Fibroblast of skin of right quadriceps (primary cell): ENCODE measurements around the gene HS1BP3.

Experiments
- DNase-seq: peaks from one replicate; pipeline ENCODE4 v3.0.0-alpha.2; 2013

Gene HS1BP3

DNA sequence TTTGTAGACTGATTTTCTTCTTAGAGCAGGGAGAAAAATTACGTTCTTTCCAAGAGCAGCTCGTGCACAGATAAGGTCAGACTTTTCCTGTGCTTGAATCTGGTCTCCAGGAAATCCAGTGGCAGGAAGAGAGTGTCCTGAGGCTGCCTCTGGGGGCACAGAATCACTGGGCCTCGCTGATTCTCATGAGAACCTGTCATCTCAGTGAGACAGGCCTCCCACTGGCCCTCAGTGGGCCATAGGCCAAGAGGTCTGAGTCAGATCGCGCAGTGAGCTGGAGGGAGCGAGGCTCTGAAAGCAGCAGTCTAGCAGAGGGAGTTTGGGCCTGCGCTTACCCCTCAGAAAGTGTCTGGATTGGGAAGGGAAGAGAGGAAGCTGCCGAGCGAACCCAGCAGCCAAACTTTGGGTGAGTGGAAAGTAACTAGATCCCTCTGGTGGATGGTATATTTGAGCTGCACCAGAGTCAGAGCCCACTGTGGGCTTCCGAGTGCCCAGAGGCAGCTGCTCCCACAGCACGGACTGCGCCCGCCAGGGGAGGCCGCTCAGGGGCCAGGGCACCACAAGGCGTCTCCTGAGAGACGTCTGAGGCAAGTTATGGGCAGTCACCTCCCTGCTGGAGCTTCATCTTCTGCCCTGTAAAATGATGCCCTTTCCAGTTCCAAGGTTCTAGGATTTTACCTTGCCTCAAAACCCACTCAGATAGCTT lies 24.2 kb upstream of the HS1BP3 start:
- DNase-seq, result peak; percentile 68

DNA sequence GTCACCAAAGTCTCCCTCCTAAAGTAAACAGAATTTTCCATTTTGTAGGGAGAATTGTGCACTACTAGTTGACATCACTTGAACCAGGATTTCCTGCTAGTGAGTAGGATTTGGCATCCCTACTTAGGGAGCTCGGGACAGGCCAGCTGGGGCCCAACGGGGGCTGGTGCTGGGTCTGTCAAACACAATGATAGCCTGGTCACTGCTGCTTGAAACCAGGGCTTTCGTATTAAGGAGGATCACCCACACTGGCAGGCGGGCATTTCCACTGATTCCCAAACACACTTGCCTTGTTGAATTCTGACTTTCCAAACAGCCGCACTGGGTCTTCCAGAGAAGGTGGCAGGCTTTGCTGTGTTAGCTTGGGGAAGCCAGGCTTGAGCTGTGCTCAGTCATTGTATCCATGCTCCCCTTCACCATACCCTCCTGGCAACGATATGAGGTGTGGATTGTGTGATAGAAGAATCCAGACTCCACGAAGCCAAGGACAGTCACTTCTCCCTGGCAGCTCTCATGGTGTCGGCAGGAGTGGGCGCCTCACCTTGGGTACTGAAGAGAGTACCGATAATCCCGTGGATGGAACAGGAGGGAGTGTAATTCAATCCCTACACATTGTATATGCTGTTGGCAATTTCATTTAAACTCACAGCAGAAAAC lies 23.5 kb upstream of the HS1BP3 start:
- DNase-seq, result no peak

DNA sequence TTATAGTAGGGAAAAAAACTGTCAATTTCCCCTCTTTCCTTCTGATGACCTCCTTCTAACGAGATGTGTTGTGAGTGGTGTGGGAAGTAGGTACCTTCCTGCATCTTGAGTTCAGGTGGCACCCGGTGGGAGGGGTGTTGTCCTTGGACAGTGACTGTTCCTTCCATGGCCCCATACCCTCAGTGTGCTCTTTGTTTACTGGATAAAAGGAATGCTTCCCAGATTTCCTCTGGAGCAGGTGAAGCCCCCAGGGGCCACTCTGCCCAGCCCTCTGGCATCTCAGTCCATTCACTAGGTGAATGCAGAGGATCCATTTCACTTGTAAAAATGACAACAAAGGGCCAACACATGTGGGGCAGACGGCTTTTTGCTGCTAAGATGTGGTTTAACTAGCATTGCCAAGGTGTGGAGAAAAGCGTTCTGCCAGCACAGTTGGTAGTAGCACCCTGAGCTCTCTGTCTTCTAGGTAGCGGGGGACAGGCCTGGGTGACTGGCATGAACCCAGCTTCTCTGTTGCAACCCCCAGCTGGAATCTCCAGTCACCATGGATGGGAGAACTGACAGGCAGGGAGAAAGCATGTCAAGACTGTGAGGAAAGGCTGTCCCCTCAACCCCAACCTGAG lies 22.9 kb upstream of the HS1BP3 start:
- DNase-seq, result no peak

DNA sequence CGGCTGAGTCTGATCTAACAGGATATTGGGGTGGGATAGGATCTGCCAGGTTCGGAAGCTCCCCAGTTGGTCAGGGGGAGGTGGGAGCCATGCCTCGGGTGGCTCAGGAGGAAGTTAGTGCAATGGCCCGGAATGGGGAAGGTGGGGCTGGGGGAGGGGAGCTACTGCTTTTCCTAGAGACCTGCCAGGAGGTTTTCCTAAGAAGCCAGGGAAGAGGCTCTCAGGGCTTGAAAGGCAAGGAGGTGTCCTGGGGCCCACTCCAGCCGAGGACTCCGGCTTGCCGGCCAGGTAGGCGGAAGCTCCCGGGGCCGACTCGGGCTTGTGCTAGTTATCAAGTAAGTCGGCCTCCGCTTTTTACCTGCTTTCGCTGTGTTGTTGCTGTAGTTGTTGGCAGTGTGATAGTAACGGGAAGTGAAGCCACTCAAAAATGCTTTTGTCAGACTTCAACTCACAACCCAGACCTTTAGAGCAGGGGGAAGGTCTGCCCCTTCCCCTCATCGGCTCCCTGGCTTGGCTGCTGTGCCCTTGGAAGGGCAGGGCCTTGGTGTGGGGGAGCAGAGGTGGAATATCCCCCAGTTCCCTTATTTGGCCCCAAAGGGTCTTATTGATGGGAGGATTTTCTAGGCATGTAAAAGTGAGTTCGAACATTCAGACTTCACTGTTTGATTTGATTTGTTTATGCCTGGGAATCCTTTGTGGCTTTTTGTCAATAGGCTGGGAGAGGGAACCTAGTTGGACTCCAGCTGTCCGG lies 21.5 kb upstream of the HS1BP3 start:
- no peak for DNase-seq

DNA sequence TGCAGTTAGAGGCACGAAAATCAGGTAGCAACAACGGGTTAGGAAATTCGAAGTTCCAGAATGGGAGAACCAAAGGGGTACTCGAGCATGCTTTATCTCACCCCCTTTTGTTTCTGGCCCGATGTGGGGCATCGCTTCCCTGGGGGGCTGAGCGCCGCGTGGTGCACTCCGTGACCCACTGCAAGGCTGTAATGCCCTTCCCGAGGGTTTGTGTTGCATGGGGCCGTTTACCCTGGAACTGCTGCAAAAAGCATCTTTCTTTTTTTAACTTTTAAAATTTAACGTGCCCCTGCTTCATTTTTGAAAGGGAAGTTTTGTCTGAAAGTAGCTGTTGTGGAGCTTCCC lies 20.8 kb upstream of the HS1BP3 start:
- DNase-seq, result no peak

DNA sequence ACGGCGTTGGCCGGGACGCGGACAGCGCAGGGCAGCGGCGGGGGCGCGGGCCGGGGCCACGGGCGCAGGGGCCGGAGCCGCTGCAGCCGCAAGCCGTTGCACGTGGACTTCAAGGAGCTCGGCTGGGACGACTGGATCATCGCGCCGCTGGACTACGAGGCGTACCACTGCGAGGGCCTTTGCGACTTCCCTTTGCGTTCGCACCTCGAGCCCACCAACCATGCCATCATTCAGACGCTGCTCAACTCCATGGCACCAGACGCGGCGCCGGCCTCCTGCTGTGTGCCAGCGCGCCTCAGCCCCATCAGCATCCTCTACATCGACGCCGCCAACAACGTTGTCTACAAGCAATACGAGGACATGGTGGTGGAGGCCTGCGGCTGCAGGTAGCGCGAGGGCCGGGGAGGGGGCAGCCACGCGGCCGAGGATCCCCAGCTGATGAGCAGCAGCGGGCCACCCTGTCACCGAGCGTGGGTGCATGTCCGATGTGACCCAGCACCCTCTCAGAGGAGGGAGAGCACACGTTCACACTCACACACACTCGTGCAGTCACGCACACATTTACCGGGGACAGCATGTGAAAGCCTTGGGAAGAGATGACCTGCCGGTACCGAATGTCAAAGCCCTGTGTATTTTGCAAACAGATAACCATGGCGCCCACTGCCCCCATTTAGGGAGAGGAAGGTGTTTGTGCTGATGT lies 20.3 kb upstream of the HS1BP3 start:
- no peak for DNase-seq

DNA sequence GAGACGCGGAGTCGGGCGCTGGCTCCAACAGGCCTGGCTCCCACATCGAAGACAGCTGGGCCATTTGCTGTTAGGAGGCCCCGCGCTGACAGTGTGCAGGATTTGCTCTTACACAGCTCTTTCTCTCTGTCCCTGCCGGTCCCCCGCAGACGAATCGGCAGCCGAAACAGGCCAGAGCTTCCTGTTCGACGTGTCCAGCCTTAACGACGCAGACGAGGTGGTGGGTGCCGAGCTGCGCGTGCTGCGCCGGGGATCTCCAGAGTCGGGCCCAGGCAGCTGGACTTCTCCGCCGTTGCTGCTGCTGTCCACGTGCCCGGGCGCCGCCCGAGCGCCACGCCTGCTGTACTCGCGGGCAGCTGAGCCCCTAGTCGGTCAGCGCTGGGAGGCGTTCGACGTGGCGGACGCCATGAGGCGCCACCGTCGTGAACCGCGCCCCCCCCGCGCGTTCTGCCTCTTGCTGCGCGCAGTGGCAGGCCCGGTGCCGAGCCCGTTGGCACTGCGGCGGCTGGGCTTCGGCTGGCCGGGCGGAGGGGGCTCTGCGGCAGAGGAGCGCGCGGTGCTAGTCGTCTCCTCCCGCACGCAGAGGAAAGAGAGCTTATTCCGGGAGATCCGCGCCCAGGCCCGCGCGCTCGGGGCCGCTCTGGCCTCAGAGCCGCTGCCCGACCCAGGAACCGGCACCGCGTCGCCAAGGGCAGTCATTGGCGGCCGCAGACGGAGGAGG lies 19.6 kb upstream of the HS1BP3 start:
- no peak for DNase-seq

DNA sequence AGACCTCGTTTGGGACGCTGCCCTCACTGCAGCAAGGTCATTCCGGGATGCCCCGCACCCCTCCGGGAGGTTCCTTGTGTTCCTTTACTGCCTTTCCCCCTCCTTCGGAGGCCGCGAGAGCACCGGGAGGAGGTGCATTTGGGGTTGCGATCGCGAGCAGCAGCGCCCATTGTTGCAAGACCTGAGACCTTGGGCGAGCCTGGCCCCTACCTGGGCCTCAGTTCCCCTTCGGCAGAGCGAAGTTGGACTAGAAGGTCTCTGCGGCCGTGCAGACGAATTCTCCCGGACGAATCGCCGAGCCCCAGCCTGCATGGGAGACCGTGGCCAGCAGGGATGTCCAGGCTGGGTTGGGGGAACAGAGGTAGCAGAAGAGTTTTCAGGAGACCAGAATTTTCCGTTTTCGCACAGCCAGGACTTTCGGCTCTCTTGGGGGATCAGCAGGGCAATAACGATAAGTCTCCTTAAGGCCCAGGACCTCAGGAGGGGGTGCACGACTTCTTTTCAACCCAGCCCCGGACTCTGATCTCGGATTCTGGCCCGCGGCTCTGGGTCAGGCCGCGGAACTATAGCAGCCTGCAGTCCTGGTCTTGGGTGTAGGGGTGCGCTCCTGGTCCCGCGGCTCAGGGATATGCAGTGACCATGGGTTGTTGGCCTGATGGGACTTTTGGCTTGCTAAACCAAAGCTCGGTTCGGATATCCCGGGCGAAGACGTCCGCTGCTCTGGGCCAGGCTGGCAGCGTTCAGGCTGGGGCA lies 18.8 kb upstream of the HS1BP3 start:
- no peak for DNase-seq

DNA sequence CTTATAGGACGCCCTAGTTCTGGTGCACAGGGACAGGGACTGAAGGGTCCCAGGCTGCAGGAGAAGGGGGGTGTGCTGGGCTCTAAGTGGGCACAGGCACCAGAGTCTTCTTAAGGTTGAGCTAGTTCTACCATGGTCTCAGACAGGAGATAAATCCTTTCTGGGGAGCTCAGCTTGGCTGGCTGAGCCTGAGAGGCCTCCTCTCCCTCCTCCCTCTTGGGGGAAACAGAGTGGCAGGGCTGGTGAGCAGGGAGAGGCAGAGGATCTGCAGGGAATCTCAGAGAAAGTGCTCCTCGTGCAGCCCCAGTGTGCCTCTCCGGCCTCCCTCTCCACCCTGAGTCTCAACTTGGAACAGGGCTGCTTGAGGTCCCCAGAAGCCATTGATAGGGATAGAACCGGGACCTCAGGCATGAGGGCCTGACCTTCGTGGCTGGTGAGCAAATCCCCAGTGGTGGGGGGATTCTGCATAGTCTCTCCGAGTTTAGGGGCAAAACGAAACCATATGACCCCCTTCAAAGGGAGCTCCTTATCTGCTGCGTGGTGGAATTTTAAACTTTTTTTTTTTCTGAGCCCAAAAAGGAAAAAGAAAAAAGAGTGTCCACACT lies 18.1 kb upstream of the HS1BP3 start:
- no peak for DNase-seq

DNA sequence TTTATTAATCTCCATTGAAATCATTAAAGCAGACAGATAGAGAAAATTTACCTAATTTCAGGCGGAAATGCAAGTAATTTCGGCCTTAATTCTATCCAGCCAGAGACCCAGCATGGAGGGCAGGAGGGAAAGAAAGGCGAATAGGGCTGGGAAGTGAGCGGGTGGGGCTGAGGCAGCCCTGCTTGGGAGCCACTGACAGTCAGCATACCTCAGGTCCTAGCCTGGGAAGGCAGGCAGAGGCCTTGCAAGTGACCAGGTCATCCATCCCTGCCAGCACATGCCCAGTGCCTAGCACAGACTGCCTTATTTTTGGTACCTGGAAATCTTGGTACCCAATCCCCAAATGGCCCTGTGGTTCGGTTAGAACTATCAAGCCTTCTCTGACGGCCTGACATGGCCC lies 17.6 kb upstream of the HS1BP3 start:
- no peak for DNase-seq

DNA sequence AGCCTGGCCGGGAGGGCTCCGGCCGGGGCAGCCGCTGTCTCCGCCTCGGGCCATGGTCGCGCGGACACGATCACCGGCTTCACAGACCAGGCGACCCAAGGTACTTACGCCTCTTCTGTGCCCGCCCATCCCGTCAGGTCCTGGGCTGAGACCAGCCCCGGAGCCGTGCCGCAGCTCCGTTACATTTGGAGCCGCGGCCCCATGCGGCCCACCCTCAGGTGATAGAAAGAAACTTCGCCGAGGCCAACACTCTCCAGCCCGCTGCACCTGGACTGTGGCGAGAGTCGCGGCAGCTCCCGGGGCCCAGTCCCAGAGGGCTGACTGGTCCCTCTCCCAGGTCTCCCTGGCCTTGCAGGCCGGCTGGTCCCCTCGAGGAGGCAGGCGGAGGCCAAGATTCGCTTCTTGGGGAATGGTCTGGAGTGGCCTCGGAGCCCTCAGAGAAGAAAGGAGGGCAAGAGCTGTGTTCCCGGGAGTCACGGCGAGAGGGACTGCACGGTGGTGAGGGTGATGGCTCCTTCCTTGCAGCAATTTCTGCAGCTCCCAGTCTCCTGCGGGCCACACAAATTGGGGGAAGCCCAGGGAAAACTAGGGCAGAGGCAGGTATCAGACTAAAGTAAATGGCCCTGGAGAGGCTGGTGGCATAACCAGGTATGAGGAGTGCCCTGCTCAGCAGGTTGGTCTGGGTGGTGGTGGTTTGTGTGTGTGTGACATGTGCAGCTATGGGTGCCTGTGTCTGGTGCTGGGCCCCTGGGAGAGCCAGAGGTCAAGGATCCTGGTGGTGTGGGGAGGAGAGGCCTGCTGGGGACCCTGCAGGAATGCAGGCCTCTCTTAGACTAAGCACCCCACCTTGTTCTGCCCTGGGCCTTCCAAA lies 16.9 kb upstream of the HS1BP3 start:
- DNase-seq, result no peak

DNA sequence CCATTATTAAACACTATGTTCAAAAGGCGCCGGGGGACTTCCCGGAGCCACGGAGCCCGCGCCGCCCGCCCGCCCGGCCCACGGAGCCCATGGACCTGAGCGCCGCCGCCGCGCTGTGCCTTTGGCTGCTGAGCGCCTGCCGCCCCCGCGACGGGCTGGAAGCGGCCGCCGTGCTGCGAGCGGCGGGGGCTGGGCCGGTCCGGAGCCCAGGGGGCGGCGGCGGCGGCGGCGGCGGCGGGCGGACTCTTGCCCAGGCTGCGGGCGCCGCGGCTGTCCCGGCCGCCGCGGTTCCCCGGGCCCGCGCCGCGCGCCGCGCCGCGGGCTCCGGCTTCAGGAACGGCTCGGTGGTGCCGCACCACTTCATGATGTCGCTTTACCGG lies 16.2 kb upstream of the HS1BP3 start:
- no peak for DNase-seq

DNA sequence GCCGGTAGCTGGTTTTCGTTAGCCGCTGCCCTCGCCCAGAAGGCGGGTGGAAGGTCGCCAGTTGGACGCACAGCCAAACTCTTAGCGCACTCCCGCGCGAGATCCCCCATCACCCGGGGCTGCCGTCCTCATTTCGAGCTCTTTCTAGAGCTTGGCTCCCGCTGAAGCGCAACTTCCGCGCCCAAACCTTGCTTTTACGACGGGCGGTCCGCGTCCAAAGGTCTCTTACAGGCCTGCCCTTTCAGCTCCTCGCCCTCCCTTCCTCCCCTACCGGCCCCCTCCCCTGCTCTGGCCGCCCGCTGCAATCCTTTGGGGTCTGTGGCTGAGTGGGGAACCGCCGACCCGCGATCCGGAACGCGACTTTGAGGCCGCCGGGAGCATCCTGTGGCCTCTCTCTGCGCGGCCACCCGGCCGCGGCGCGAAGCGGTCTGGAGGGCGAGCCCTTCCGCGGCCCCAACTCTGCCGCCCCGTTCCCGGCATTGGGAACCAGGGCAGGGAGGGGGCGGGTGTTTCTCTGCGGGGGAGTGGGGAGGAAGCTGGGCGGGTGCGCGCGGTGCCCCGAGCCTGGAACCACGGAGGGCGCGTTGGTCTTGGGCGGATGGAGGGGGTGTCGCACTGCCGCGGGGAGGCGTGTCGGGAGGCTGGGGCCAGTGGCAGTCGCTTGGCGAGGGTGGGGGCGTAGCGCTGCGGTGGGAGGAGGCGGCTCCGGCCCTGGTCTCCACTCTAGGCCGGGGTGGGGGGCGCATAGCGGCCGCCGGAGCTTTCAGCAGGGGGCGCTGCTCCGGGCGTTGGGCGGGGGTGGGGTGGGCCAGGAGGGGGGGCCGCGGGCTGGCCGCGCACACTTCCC lies 15.6 kb upstream of the HS1BP3 start, which contains the start of gene GDF7:
GDF7 (plus strand) TSS at position 841 of the 847 bp plus-strand sequence. CDS start 96 bp downstream, outside the sequence.
- no peak for DNase-seq

DNA sequence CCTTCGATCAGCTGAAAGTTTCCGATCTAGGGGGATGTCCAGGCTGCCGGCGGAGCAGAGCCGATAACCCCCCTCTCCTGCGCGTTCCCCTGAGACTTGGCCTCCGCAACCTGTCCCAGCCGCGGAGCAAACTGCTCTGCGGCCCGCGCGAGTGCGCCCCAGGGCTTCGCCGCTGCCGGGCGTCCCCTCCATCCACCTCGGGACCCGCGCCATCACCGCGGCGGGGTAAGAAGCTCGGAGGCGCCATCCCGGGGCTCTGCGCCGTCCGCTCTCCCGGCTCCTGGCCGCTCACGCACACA lies 15.1 kb upstream of the HS1BP3 start:
- DNase-seq, result no peak

DNA sequence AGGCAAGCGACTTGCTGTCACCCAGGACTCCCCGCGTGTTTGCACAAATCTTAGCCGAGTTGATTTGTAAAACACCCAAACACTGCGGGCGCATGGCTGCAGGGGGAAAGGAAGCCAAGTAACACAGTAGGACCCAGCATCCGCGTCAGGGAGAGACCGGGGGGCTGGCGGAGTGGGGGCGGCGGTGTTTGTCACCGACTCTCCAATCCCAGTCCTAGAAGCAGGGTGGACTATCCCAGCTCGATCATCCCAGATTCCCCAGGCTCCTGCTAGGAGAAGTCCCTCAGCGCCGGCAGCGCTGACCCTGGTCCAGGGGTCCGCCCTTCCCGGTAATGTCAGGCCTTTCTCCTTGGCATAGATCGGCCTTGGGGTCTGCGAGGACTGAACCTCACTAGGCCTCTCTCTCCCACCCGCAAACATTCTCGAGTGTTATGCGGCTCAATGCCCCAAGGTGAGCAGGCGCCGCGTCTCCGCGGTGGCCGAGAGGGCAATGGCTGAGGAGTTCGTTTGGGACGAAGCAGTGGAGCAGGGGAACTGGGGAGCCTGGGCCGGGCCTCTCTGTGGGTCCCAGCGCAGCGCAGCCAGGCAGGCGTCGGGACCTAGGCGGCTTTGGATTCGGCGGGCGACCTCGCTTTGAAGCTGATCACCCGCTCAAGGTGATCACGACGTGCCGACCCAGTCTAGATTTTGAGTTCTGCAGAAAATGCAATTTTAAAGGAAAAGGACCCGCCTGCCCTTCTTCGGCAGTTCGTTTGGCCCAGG lies 14.5 kb upstream of the HS1BP3 start:
- no peak for DNase-seq

DNA sequence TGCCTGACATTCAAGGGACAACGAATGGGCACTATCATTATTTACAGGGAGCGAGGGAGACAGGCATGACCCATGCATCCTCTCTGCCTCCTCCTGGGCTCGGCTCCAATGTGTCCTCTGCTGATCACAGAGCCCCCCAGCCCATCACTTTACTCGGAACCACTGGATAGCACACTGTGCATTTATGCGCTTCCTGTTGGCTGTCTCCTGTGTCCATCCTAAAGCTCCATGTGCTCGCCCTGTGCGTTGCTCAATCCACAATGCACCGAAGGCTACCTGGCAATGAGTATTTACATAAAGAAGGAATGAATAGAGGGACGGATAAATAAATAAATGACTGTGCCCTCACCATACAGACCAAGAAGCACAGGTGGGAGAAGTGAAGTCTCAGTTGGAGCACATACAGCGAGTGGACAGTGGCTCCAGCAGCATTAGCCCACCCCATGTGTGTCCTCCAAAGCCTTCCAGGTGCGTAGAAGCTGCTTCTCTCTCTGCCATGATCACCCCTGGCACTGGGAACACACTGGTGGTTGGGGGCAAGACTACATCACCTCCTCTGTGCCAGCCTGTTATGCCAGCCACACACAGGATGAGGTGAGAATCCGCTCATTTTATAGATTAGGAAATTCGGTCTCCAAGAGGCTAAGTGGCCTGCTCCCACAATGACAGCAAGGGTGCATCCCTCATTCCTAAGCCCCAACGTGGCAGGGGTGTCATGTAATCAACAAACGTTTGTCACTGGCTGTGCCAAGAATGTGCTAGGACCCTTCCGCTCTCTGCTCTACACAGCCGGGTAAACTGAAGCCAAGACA lies 13.7 kb upstream of the HS1BP3 start:
- DNase-seq, result no peak

DNA sequence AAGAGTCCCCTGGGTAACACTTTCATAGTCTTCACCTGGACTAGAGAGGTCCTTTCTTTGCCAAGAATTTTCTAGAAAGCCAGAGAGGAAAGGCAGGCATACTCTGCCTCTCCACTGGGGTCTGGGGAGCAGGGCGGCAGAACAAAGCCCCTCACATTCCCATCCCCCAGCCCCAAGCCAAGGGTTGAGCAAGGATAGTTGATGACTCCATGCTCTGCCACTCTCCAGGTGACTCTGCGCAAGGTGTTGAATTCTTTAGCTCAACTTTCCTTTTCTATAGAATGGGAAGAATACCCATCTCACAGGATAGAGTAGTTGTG lies 13.1 kb upstream of the HS1BP3 start:
- no peak for DNase-seq
